HCT116 (cell line): Measurements from ENCODE around the gene CYSTM1.

Experiments
- CTCF ChIP-seq, 3 experiments: fragments of 200-600 bp in 1 of 3; sonication (generic) in 1 of 3; IDR thresholded peaks in 2 of 3; conservative IDR thresholded peaks in 1 of 3; 2 replicates each; pipeline ENCODE4 v1.5.1; 2012 to 2017; ENCODE audit warnings: low read depth in 2 of 3, low read length in 2 of 3, antibody characterized with exemption in 1 of 3, borderline replicate concordance in 1 of 3, control low read depth in 1 of 3, mild to moderate bottlenecking in 1 of 3, mixed read lengths in 1 of 3, mixed run types in 1 of 3, moderate library complexity in 1 of 3; ENCODE audit not compliant: insufficient read depth in 1 of 3
- JUND ChIP-seq: IDR thresholded peaks from 2 replicates; pipeline ENCODE4 v1.6.1; 2012
- POLR2AphosphoS5 ChIP-seq: IDR thresholded peaks from 2 replicates; pipeline ENCODE4 v1.6.1; 2011; ENCODE audit warnings: mild to moderate bottlenecking, low read depth, low read length, moderate library complexity
- RAD21 ChIP-seq: IDR thresholded peaks from 2 replicates; pipeline ENCODE4 v1.6.1; 2012; ENCODE audit warnings: low read depth, mild to moderate bottlenecking
- REST ChIP-seq: IDR thresholded peaks from 2 replicates; pipeline ENCODE4 v1.6.1; 2012; ENCODE audit warnings: low read depth
- SP1 ChIP-seq: IDR thresholded peaks from 2 replicates; pipeline ENCODE4 v1.6.1; 2012; ENCODE audit warnings: low read depth

- TF ChIP-seq POLR2AphosphoS5 (no peak), REST (no peak), CTCF (IDR thresholded peaks at IDR 0.05 in 2 of 3, conservative IDR thresholded peaks at IDR 0.05 in 1 of 3; ENCODE audit: borderline replicate concordance in 1 of 3, insufficient read depth in 1 of 3, low read depth in 2 of 3, low read length in 2 of 3) (no peak), SP1 (no peak), JUND (no peak), RAD21 (no peak)
Measured at GRCh38 chr5:140185409-140185808, 10.4 kb downstream of the CYSTM1 start.
